ENCODE data around the gene ELOVL3. TPM values are rescaled to one million over a fixed set of nuclear protein-coding genes. Genes with fewer than 3 reads are reported as not detected.
A peak's percentile ranks its signal among the peaks of the same experiment; 100 is the strongest.

The ELOVL3 gene
- total and polyA plus RNA-seq, 7 donors = 0.17 to 0.54 (median 0.26) TPM; not detected in 1

- Histone ChIP-seq H3K36me3 (ENCODE audit: insufficient read depth in 1 of 2, low read depth in 1 of 2) (no peaks in the 10 kb centered on the region), H3K27ac (no peak overlapping the region), H3K4me3 (no peak overlapping the region), H3K27me3 (ENCODE audit: insufficient read depth in 3 of 3, low read length in 2 of 3) (no peaks in the 10 kb centered on the region), H3K4me1 (peaks cover 61% of the 10 kb centered on the region), H3K9me3 (no peaks in the 10 kb centered on the region)
- intact Hi-C loops (cut with DNase I) = loop anchor here in 1 of 2 donors (10.0 kb wide), 1 partner anchor 51 kb away; no protein-coding TSS in a partner anchor
- DNase-seq (no peak), ATAC-seq (no peak)
- WGBS, 3 donors = 26 to 38% (median 30%) methylated on average over 2 of the region's 2 CpGs
- TF ChIP-seq CTCF (IDR thresholded peaks at IDR 0.05) = no peak
Observed at GRCh38 chr10:102243309-102243708, 17.2 kb downstream of the ELOVL3 start.

- peak; percentile 89 to 94 for DNase-seq
Observed at GRCh38 chr10:102245082-102245931, 19.2 kb downstream of the ELOVL3 start, which contains the start of gene GBF1. Gene GBF1 (plus strand): TSS chr10:102245532. CDS start chr10:102258939, 13,407 bp downstream.

GRCh38 chr10:102245932-102246251 is 19.8 kb downstream of the ELOVL3 start:
- ATAC-seq = no peak
- intact Hi-C loops (cut with DNase I) = loop anchor here (5.0 to 10.0 kb wide), 2 partner anchors 36 to 49 kb away; no protein-coding TSS in a partner anchor

More at GRCh38 chr10:102245082-102245931, 19.2 kb downstream of the ELOVL3 start, which contains the start of gene GBF1:
- H3K4me1 ChIP-seq = peaks cover 63% of the 10 kb centered on the region
- intact Hi-C loops (cut with DNase I) = loop anchor here (5.0 to 10.0 kb wide), 2 partner anchors 37 to 49 kb away; no protein-coding TSS in a partner anchor
- H3K9me3 ChIP-seq = no peaks in the 10 kb centered on the region
- peak within 1 kb of the TSS; percentile 86 for H3K27ac ChIP-seq
- no peak for TF ChIP-seq CTCF (IDR thresholded peaks at IDR 0.05)
- H3K4me3 ChIP-seq = peak within 1 kb of the TSS; percentile 89
- ATAC-seq = peak; percentile 81 to 87 (median 84)
- no peaks in the 10 kb centered on the region for H3K36me3 ChIP-seq (ENCODE audit: insufficient read depth in 1 of 2, low read depth in 1 of 2)
- 0% methylated on average over 47 of the region's 47 CpGs for WGBS, 3 donors
- H3K27me3 ChIP-seq (ENCODE audit: insufficient read depth in 3 of 3, low read length in 2 of 3) = no peaks in the 10 kb centered on the region

GRCh38 chr10:102246261-102246660 is 20.2 kb downstream of the ELOVL3 start:
- Histone ChIP-seq H3K27ac (peak overlapping the region; percentile 86), H3K9me3 (no peaks in the 10 kb centered on the region), H3K27me3 (ENCODE audit: insufficient read depth in 3 of 3, low read length in 2 of 3) (no peaks in the 10 kb centered on the region), H3K4me3 (peak overlapping the region; percentile 89), H3K4me1 (peaks cover 64% of the 10 kb centered on the region), H3K36me3 (ENCODE audit: insufficient read depth in 1 of 2, low read depth in 1 of 2) (no peaks in the 10 kb centered on the region)
- TF ChIP-seq CTCF (IDR thresholded peaks at IDR 0.05) = no peak
- WGBS, 3 donors = 10 to 15% (median 11%) methylated on average over 3 of the region's 3 CpGs
- no peak for DNase-seq
- no peak for ATAC-seq
- intact Hi-C loops (cut with DNase I) = loop anchor here (5.0 to 10.0 kb wide), 2 partner anchors 36 to 49 kb away; no protein-coding TSS in a partner anchor

More at GRCh38 chr10:102245932-102246251, 19.8 kb downstream of the ELOVL3 start:
- Histone ChIP-seq H3K4me1 (peaks cover 65% of the 10 kb centered on the region), H3K27ac (peak overlapping the region; percentile 86), H3K36me3 (ENCODE audit: insufficient read depth in 1 of 2, low read depth in 1 of 2) (no peaks in the 10 kb centered on the region), H3K9me3 (no peaks in the 10 kb centered on the region), H3K4me3 (peak overlapping the region; percentile 89), H3K27me3 (ENCODE audit: insufficient read depth in 3 of 3, low read length in 2 of 3) (no peaks in the 10 kb centered on the region)
- DNase-seq = no peak
- WGBS, 3 donors = 0 to 1% (median 0%) methylated on average over 4 of the region's 4 CpGs
- no peak for TF ChIP-seq CTCF (IDR thresholded peaks at IDR 0.05)

Data from psoas muscle (tissue), 8 donors.